GM23338 (cell line): Measurements from ENCODE around the gene PDE4D. TPM values are rescaled to one million over a fixed set of nuclear protein-coding genes. Genes with fewer than 3 reads are reported as not detected.

Experiments used
- ATAC-seq: fragments of 200-7000 bp; cut with Tn5 transposase; 3 replicates; pipeline ENCODE4 v1.9.1; 2020
- DNase-seq: peaks from one replicate; pipeline ENCODE4 v3.0.0-alpha.2; 2015; ENCODE audit warnings: low spot score
- H2AFZ ChIP-seq: fragments of 200-600 bp; sonication (generic); 2 replicates; pipeline ENCODE4 v1.8.0; 2016; ENCODE audit warnings: antibody characterized with exemption, mild to moderate bottlenecking, moderate library complexity
- H3F3A ChIP-seq: fragments of 200-600 bp; sonication (generic); replicated peaks from 2 replicates; pipeline ENCODE4 v1.8.0; 2017; ENCODE audit warnings: antibody characterized with exemption, mixed run types, low read depth
- H3K27ac ChIP-seq: fragments of 200-600 bp; sonication (generic); 2 replicates; pipeline ENCODE4 v1.6.1; 2016; ENCODE audit warnings: low read depth
- H3K27me3 ChIP-seq: fragments of 200-600 bp; sonication (generic); 2 replicates; pipeline ENCODE4 v1.8.0; 2016; ENCODE audit warnings: mild to moderate bottlenecking, mixed run types, moderate library complexity; ENCODE audit not compliant: insufficient read depth
- H3K36me3 ChIP-seq: fragments of 200-600 bp; sonication (generic); 2 replicates; pipeline ENCODE4 v1.8.0; 2016; ENCODE audit warnings: mild to moderate bottlenecking; ENCODE audit not compliant: insufficient read depth
- H3K4me1 ChIP-seq: fragments of 200-600 bp; sonication (generic); 2 replicates; pipeline ENCODE4 v1.8.0; 2016; ENCODE audit warnings: mild to moderate bottlenecking, moderate library complexity; ENCODE audit not compliant: insufficient read depth
- H3K4me2 ChIP-seq: fragments of 200-600 bp; sonication (generic); 2 replicates; pipeline ENCODE4 v1.7.1; 2017; ENCODE audit warnings: mixed run types
- H3K4me3 ChIP-seq: fragments of 200-600 bp; sonication (generic); 2 replicates; pipeline ENCODE4 v1.6.1; 2016; ENCODE audit warnings: mixed run types
- H3K79me2 ChIP-seq: fragments of 200-600 bp; sonication (generic); replicated peaks from 2 replicates; pipeline ENCODE4 v1.8.0; 2017; ENCODE audit warnings: mild to moderate bottlenecking; ENCODE audit not compliant: insufficient read depth
- H3K9me2 ChIP-seq: fragments of 200-600 bp; sonication (generic); 2 replicates; pipeline ENCODE4 v1.8.0; 2017; ENCODE audit not compliant: insufficient read depth
- H4K20me1 ChIP-seq: fragments of 200-600 bp; sonication (generic); replicated peaks from 2 replicates; pipeline ENCODE4 v1.8.0; 2017; ENCODE audit warnings: mild to moderate bottlenecking; ENCODE audit not compliant: insufficient read depth
- H3K27ac Mint-ChIP-seq: 2 replicates; pipeline ENCODE4 v1.8.0; 2020; ENCODE audit warnings: inconsistent platforms, mild to moderate bottlenecking, moderate library complexity, mixed read lengths
- H3K27me3 Mint-ChIP-seq: 3 replicates; pipeline ENCODE4 v1.8.0; 2022; ENCODE audit warnings: low read depth, mild to moderate bottlenecking, moderate library complexity, mixed read lengths, inconsistent platforms; ENCODE audit not compliant: insufficient read depth, poor library complexity
- H3K36me3 Mint-ChIP-seq: 3 replicates; pipeline ENCODE4 v1.8.0; 2021; ENCODE audit warnings: low read depth, mild to moderate bottlenecking, inconsistent platforms, moderate library complexity, mixed read lengths
- H3K4me1 Mint-ChIP-seq: 3 replicates; pipeline ENCODE4 v1.8.0; 2020; ENCODE audit warnings: mild to moderate bottlenecking, inconsistent platforms, mixed read lengths
- H3K4me3 Mint-ChIP-seq: 3 replicates; pipeline ENCODE4 v1.8.0; 2021; ENCODE audit warnings: moderate library complexity, mild to moderate bottlenecking, inconsistent platforms, mixed read lengths
- H3K9me3 Mint-ChIP-seq: 3 replicates; pipeline ENCODE4 v1.8.0; 2020; ENCODE audit warnings: moderate library complexity, mild to moderate bottlenecking, inconsistent platforms, mixed read lengths
- CTCF ChIP-seq, 2 experiments: fragments of 200-600 bp in 1 of 2; sonication (generic) in 1 of 2; conservative IDR thresholded peaks; 2 replicates each; pipeline versions ENCODE4 v1.5.1 to v1.6.1; 2016 to 2017; ENCODE audit warnings: antibody characterized with exemption in 2 of 2, low read depth in 2 of 2, mild to moderate bottlenecking in 2 of 2, moderate library complexity in 1 of 2
- ETS1 ChIP-seq: IDR thresholded peaks from 2 replicates; pipeline ENCODE4 v1.6.1; 2016; ENCODE audit warnings: antibody characterized with exemption
- EZH2 ChIP-seq: fragments of 200-600 bp; sonication (generic); IDR thresholded peaks from one replicate; pipeline ENCODE4 v1.8.0; 2017; ENCODE audit warnings: antibody characterized with exemption, mild to moderate bottlenecking, low read depth; ENCODE audit not compliant: unreplicated experiment
- NANOG ChIP-seq: IDR thresholded peaks from 2 replicates; pipeline ENCODE4 v1.6.1; 2016; ENCODE audit warnings: antibody characterized with exemption, borderline replicate concordance
- POLR2AphosphoS5 ChIP-seq: IDR thresholded peaks from 2 replicates; pipeline ENCODE4 v1.6.1; 2016; ENCODE audit warnings: antibody characterized with exemption, low read depth
- STAT1 ChIP-seq: IDR thresholded peaks from one replicate; pipeline ENCODE4 v1.6.1; 2016; ENCODE audit warnings: antibody characterized with exemption; ENCODE audit not compliant: unreplicated experiment
- ZNF114 ChIP-seq: fragments of 250-450 bp; sonication (Bioruptor Pico); IDR thresholded peaks from 2 replicates; pipeline ENCODE4 v1.5.0; 2020; ENCODE audit warnings: mild to moderate bottlenecking, moderate library complexity
- ZNF331 ChIP-seq: fragments of 250-450 bp; sonication (Bioruptor Pico); IDR thresholded peaks from 2 replicates; pipeline ENCODE4 v1.5.0; 2020; ENCODE audit warnings: low read depth, mild to moderate bottlenecking, moderate library complexity
- ZNF462 ChIP-seq: fragments of 250-450 bp; sonication (Bioruptor Pico); IDR thresholded peaks from 2 replicates; pipeline ENCODE4 v1.5.0; 2020; ENCODE audit warnings: mild to moderate bottlenecking, moderate library complexity
- polyA plus RNA-seq: library from polyadenylated mRNA; unstranded; fragments of >200 nt; fragmentation: Nextera tagmentation; extraction: Ambion mirVana; gene quantifications from 2 replicates; pipeline ENCODE4 v1.2.1, GENCODE V29; 2016
- total RNA-seq: library from RNA; depleted of rRNA; stranded (reverse); fragments of >200 nt; shearing (Covaris generic); gene quantifications from 2 replicates; pipeline ENCODE4 v1.2.3, GENCODE V29; 2014

PDE4D gene
- total and polyA plus RNA-seq, 2 experiments from 2014 or later, result 2.1 to 4.7 TPM

- H4K20me1 ChIP-seq, result no peaks in the 10 kb centered on the region
- no peaks in the 10 kb centered on the region for H3K27me3 ChIP-seq
- H3K36me3 ChIP-seq, result no peaks in the 10 kb centered on the region
- no peaks in the 10 kb centered on the region for H3K4me1 ChIP-seq
- Mint-ChIP-seq H3K27ac (no peak overlapping the region), H3K9me3 (no peaks in the 10 kb centered on the region), H3K27me3 (no peaks in the 10 kb centered on the region), H3K36me3 (no peaks in the 10 kb centered on the region), H3K4me1 (no peaks in the 10 kb centered on the region), H3K4me3 (no peak overlapping the region)
- TF ChIP-seq ETS1 (no peak), CTCF (conservative IDR thresholded peaks at IDR 0.05; ENCODE audit: low read depth in 2 of 2) (no peak)
- H3K4me2 ChIP-seq, result no peak overlapping the region
- no peaks in the 10 kb centered on the region for H3F3A ChIP-seq
- no peak overlapping the region for H3K27ac ChIP-seq
- no peak for DNase-seq
- H2AFZ ChIP-seq, result no peak overlapping the region
- no peaks in the 10 kb centered on the region for H3K79me2 ChIP-seq
- ATAC-seq, result no peak
- H3K4me3 ChIP-seq, result no peak overlapping the region
- H3K9me2 ChIP-seq, result 0 out of 2 replicates have a peak, but pooled peaks cover 4% of the 10 kb centered on the region
Observed at GRCh38 chr5:59098743-59099142, 794.8 kb downstream of the PDE4D start.

GRCh38 chr5:59097712-59098111 is 795.8 kb downstream of the PDE4D start:
- Histone ChIP-seq H3K4me3 (no peak overlapping the region), H3K79me2 (no peaks in the 10 kb centered on the region), H3F3A (no peaks in the 10 kb centered on the region), H3K27ac (no peak overlapping the region), H2AFZ (no peak overlapping the region), H3K4me2 (no peak overlapping the region), H3K27me3 (no peaks in the 10 kb centered on the region), H3K36me3 (no peaks in the 10 kb centered on the region), H3K9me2 (0 out of 2 replicates have a peak, but pooled peaks cover 3% of the 10 kb centered on the region), H3K4me1 (peaks cover 3% of the 10 kb centered on the region; the same call in 1 of the 2 replicates), H4K20me1 (no peaks in the 10 kb centered on the region)
- DNase-seq (no peak), ATAC-seq (no peak)
- Mint-ChIP-seq H3K36me3 (no peaks in the 10 kb centered on the region), H3K27me3 (peaks cover 1% of the 10 kb centered on the region), H3K4me1 (peaks cover 4% of the 10 kb centered on the region), H3K9me3 (no peaks in the 10 kb centered on the region), H3K4me3 (no peak overlapping the region), H3K27ac (no peak overlapping the region)
- TF ChIP-seq ZNF462 (no peak), ZNF114 (CRISPR knock-in tag) (no peak), POLR2AphosphoS5 (no peak), ZNF331 (CRISPR knock-in tag) (no peak), EZH2 (no peak), CTCF (conservative IDR thresholded peaks at IDR 0.05; ENCODE audit: low read depth in 2 of 2) (no peak), ETS1 (no peak), NANOG (no peak), STAT1 (no peak)
